Activated T-helper 1 cell treated with anti-CD3 and anti-CD28 coated beads, Interleukin-2, amount 50 U/mL, for 16 hours (primary cell): ENCODE measurements around the gene MKLN1.
A peak's percentile ranks its signal among the peaks of the same experiment; 100 is the strongest.
"Not testable (repeated sequence)": the region's sequence is repeated elsewhere in the genome, so short reads cannot be mapped to it uniquely, and the experiment has no call there.

Source experiments
- DNase-seq, 2 donors: peaks; one replicate each; pipeline ENCODE4 v3.0.0-alpha.2; 2020; ENCODE audit warnings: low read depth in 1 of 2, low spot score in 1 of 2

The MKLN1 gene

DNA sequence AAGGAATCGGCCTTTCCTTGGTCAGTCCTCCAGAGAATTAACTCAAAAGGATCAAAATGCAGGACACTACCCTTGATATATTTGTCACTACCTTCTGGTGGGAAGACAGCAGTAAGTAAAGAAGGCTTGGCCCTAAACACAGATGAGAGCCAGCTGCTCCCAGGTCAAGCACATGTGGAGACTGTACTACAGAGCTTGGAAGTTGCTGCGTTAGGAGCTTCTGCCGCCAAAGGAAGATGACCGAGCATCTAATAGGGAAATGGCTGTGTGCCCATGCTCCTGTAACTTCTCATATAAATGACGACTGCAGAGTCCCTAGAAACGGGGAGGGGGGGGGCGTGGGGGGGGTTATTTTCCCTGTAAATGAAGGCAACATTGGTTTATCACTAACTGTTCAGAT lies 169.8 kb downstream of the MKLN1 start:
- DNase-seq = no peak

- no peak for DNase-seq
These were observed 170.7 kb downstream of the MKLN1 start for GRCh38 chr7:131498237-131498885.

DNA sequence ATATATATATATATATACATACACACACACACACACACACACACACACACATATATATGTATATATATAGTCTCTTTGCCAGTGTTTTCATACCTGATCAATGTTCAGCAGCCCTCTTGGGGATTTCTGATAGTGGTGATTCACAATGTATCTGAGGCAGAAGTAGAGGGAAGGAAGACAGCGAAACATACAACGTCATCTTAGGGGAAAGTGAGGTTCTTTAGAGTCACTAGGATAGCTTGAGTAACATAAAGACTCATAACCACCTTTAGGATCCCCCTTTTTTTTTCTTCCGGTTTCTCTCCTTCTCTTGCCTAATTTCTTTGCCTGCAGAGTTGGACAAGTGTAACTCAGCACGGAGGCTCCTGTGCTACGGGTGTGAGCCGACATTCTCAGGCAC lies 172.1 kb downstream of the MKLN1 start:
- DNase-seq = no peak

DNA sequence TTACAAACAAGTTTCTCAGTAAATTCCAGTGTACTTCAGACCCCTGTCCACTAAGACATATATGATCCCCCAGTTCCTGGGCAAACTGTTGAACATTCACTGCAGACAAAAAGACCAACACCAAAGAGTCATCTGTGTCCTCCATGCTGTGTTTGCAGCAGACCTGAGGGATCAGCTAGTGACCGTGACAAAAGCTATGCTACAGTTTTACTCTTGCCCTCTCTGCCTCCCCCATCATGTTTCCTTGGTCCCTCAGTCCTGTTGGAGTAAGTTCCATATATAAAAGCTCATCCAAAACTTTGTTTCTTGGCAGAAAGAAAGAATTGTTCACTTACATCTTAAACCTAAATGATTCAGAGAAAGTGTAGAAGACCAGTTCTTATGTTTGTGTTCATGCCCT lies 172.7 kb downstream of the MKLN1 start:
- DNase-seq = no peak

DNA sequence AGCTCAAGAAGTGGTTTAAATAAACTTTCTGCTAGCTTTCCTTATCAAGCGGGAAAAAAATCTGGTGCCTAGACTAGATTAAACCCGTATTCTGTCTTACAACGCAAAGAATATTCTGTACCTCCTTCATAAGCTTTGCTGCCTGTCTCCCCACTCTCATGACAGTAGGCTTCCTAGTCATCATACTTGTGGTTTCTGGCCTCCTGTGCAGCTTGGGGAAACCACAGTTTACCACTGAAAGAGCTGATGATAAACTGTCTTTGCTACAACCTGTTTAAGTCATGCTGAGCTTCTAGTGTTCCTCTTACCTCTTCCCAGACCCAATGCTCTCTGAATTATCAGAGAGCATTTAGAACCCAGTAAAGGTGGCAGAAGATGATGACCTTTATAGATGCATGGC lies 173.7 kb downstream of the MKLN1 start:
- no peak for DNase-seq

DNA sequence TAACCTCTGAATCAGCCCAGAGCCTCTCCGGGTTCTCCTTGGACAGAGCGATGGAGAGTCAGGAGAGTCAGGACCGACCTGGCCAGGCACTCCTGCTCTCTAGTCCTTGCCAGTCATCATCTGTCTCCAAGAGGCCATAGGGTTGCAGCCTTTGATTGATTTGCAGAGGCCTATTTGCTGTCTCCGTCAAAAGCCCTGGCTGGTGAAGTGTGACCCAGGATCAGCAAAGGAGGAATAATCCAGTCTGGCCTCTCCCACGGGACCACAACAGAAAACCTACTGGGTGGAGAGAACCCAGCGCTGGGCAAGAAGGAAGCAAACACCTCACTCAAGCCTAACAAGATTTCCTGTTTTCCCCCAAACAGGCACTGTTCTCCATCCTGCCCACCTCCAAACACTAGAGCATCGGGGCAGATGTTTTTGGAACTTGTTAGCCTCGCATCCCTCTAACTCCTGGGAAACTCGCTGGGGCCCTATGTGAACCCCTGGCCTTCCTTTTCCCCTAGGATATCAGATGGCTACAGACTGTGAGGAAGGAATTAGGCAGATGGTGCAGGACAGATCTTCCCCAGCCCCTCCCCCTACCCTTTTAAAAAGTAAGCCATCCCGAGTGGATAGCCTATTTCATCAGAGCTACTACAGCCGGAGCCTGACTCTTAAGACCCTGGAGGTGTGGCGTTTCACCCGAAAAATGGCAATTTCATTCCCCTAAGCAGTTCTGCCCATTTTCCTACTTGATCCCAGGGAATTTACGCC lies 174.4 kb downstream of the MKLN1 start:
- DNase-seq = no peak

DNA sequence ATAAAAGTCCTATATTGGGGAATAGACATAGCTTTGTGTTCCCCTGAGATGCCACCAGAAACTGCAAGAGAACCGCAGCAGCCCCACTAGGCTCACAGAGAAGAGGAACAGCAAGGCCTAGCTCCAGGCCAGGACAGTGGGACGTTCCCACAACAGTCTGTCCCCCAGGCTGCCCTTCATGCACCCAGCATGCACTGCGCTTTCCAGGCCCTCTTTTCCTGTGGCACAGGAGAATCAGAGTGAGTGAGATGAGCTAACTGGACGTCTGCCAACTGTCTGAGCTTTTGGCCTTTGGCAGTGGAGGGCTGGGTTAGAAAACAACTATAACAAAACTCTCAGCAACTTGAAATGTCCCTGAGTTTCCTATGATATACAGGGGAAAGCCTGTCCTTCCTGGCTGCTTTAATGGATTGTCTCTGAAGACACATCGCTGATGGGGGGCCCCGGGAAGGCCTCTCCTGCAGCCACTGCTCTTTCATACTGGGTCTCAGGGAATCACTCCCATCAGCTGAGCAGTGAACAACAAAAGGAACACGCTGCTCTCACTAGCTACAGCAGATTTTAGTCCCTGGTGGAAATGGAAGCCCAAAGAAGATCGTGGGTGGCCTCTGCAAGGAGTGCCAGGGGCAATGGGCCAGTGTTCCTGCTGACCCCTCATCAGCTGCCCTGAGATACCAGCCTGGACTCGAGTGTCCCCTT lies 175.3 kb downstream of the MKLN1 start:
- DNase-seq = no peak

GRCh38 chr7:131503639-131504038 lies 176.0 kb downstream of the MKLN1 start:
- no peak for DNase-seq

DNA sequence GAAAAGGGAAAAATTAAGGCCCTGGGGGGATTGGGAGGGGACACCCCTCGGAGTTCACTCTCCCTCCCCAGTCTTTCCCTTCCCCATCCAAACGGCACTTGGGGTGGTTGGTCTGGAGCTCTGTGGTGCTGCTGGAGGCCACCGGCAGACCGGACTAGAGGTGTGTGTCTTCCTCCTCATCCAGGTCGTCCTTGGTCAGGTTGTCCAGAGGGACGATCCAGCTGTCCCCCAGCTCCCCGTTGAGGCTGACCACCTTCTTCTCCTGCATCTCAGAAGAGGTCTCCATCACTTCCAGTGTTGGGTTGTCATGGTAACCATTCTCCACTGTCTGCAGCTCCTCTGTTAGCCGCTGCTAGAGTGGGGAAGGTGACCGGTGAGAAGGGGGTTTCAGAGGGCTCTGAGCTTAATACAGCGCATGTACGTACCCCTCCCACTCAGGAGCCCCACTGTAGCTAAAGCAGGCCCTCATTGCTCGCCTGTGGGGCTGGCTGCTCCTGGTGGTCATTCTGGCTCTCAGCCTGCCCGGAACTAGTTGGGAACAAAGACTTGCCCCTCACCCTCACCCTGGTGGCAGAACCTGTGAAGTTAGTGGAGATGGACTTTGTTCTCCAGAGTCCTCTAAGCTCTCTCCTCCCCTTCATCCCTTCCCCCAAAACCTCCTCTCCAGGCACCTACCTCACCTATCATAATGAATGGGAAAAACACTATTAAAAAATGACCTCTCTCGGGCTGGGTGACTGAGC lies 176.7 kb downstream of the MKLN1 start:
- DNase-seq = no peak

- not testable (repeated sequence) for DNase-seq
These were observed 177.5 kb downstream of the MKLN1 start for GRCh38 chr7:131505037-131505620.

DNA sequence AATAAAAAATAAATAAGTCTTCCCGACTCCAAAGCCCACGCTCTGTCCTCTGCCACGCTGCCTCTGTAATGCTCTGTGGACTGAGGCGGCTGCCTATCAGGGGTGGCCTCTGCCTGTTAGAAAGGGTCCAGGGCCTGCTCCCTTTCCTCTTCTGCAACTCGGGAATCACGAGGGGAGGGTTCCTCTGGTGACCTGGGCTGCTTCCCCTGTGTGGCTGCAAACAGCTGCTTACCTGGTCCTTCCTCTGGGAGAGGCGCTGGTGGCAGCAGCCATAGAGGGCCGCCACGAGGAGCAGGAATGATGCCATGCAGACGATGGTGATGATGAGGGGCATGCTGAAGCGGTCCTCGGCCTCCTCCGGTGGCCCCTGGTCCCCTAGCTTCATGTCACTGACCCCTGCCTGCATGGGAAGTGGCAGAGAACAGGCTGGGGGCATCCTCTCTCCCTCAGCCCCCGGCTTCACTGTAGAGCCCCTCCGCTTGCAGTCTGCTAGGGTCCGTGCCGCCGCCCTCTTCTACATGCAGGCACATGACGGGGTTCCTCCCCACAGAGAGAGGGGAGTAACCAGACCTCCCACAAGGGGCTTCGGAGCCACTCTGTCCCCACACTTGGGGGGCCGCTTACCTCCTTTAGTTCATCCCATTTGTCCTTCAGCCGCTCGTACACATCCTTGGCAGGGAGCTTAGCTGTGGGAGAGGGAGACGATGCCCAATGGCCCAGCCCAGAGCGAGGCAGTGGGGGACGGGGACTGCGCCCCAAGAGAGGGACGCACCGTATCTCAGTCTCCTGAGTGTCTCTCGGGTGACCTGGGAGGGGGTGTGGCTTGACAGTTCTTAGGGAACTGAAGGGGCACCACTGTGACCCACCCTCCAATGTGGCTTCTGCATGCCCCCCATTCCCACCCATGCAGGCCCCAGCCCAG lies 178.2 kb downstream of the MKLN1 start:
- no peak for DNase-seq

DNA sequence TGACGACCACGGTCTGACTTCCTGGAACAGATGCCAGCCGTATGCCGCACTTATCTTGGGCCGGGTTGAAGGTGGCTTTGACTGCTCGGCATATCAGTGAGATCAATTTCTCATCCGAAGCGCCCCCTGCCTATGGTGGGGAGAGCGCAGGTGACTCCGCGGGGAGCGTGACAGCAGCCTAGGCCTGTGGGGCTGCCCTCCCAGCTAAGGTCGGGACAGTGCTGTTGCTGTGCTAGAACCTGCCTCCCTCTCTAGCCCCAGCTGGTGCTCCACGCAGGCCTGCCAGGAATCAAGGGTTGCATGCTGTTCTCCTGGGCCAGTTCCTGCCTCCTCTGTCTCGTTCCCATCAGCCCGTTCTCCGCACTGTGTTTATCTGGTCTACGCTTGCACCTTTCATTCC lies 178.9 kb downstream of the MKLN1 start:
- no peak for DNase-seq

DNA sequence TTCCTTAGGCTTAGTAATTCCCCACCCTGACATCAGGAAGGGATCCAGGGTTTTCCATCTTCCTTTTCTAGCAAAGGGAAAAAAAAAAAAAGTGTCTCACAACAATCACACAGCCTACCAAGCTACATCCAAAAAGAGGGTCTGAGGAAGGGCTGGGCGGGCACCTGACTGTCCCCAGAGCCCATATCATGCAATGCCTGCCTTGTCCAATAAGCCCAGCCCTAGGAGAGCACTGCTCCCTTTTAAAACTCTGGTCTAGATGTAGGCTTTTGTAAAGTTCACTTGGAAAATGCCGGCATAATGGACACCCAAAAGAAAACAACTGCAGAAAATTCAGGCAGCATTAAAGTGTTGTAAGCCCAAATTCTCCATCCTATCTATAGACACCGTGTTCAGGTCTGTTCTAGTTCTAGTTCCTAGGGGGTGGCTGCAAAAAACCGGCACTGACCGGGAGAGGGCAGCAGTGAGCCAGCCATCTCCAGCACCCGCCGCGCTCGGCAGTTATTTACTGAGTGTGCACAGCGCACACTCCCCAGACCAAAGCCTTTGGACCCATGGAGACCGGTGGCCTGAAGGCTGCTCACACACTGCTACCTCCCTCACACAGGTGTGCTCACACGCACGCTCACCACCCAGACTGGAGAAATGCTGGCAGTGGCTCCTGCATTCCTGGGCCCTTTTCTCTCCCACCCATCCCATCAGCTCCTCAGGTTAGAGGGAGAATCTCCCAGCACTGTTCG lies 180.1 kb downstream of the MKLN1 start:
- peak; percentile 60 to 73 for DNase-seq

DNA sequence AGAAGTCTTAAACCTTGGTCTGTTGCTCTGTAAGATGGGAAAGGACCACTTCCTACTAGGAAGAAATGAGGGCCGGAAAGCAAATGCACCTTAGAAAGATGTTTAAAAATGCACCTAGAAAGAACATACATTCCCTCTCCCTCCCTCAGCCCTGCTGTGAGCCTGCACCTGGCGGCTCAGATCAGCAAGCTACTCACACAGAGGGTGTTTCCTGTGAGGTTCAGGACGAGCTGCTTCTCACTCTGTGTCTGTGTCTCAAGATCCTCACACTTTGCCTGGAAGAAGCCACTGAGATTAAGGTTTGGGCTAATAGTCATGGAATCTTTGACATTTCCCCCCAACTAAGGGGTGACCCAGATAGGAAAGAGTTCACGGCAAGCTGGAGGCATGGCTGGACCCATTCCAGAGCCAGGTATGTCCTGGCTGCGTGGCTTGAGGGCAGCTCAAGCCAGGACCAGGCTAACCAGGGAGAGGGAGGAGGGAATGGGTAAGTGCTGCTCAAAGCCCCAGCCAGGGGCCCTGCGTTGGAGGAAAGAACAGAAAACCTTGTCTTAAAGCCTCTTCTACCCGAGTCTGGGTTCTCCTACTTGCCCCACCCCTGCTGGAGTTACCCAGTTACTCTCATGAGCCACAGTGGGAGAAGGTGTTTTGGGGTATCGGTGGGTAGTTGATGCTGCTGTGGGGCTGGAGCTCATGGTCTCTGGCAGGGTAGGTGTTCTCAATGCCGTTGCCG lies 181.2 kb downstream of the MKLN1 start:
- DNase-seq = no peak

DNA sequence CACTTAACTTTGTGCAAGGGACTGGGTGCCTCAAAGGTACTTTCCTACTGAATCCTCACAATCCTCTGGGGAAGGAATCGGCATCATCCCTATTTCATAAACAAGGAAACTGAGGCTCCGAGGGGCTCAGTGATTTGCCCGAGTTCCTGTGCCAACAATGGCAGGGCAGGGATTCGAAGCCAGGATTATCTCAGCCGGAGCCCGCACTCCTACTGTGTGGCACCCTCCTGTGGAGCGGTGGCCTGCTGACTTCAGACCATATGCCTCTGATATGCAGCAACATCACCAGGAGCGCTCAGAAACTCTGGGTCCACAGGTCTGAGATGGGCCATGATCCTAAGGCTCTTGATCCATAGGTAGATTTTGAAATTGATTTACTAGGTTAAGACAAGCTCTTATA lies 182.1 kb downstream of the MKLN1 start:
- no peak for DNase-seq

GRCh38 chr7:131511071-131511470 lies 183.4 kb downstream of the MKLN1 start:
- no peak for DNase-seq

GRCh38 chr7:131511774-131512535 lies 184.3 kb downstream of the MKLN1 start:
- DNase-seq = no peak
